Tibial nerve (tissue), 4 donors: ENCODE data around the gene SMG6.

Experiments
- EP300 ChIP-seq, 2 donors: sonication (generic); formaldehyde crosslinking; IDR thresholded peaks; one replicate each; pipeline ENCODE4 v1.6.1; 2017; ENCODE audit warnings: antibody characterized with exemption in 2 of 2, mild to moderate bottlenecking in 1 of 2
- POLR2A ChIP-seq, 2 donors: fragments of 450-650 bp; IDR thresholded peaks; one replicate each; pipeline ENCODE4 v1.6.1; 2017; ENCODE audit warnings: antibody characterized with exemption in 2 of 2, mild to moderate bottlenecking in 2 of 2, moderate library complexity in 2 of 2
- TF ChIP-seq, protein P1 (sequence below), 5 experiments: fragments of 200-600 bp in 3 of 5; fragments of 450-650 bp in 2 of 5; sonication (generic) in 3 of 5; IDR thresholded peaks; one replicate each; pipeline ENCODE4 v1.5.1; 2016 to 2019; ENCODE audit warnings: antibody characterized with exemption in 5 of 5, mild to moderate bottlenecking in 3 of 5, moderate library complexity in 2 of 5

DNA sequence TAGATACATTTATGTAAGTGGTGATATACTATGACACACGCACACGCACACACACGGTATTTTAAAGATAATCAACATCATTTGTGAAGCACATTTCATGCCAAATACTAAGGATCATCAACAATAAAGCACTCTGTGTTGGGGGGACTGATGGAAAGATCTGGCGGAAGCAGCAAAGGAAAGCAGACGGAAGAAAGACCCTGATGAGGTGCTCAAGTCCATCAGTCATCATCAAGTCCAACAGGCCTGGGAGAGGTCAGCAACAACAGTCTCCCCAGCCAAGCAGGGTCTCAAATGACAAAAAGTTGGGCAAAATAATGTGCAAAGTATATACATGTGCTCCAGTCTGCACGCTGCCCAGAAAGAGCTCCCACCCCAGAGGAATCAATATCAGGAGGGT, 193.1 kb downstream of the SMG6 start:
- no peak for TF ChIP-seq EP300 (IDR thresholded peaks at IDR 0.05)
- TF ChIP-seq, protein P1, sequence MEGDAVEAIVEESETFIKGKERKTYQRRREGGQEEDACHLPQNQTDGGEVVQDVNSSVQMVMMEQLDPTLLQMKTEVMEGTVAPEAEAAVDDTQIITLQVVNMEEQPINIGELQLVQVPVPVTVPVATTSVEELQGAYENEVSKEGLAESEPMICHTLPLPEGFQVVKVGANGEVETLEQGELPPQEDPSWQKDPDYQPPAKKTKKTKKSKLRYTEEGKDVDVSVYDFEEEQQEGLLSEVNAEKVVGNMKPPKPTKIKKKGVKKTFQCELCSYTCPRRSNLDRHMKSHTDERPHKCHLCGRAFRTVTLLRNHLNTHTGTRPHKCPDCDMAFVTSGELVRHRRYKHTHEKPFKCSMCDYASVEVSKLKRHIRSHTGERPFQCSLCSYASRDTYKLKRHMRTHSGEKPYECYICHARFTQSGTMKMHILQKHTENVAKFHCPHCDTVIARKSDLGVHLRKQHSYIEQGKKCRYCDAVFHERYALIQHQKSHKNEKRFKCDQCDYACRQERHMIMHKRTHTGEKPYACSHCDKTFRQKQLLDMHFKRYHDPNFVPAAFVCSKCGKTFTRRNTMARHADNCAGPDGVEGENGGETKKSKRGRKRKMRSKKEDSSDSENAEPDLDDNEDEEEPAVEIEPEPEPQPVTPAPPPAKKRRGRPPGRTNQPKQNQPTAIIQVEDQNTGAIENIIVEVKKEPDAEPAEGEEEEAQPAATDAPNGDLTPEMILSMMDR (IDR thresholded peaks at IDR 0.05), result no peak
- no peak for TF ChIP-seq POLR2A (IDR thresholded peaks at IDR 0.05)
